HepG2 (cell line): ENCODE data around the gene ENTHD1.

Experiments
- RAD21 ChIP-seq: fragments of 450-650 bp; formaldehyde crosslinking; IDR thresholded peaks from 2 replicates; pipeline ENCODE4 v1.5.0; 2020; ENCODE audit warnings: mild to moderate bottlenecking
- ZFAT ChIP-seq: sonication (generic); formaldehyde crosslinking; conservative IDR thresholded peaks from 2 replicates; pipeline ENCODE4 v1.8.1; 2023; ENCODE audit warnings: missing genetic modification reagents, inconsistent platforms
- TF ChIP-seq, protein P1 (sequence below): sonication (generic); formaldehyde crosslinking; IDR thresholded peaks from 2 replicates; pipeline ENCODE4 v1.4.0; 2020; ENCODE audit warnings: mild to moderate bottlenecking, missing genetic modification reagents
- TF ChIP-seq, protein P2 (sequence below): sonication (generic); formaldehyde crosslinking; conservative IDR thresholded peaks from 2 replicates; pipeline ENCODE4 v1.4.0; 2020; ENCODE audit warnings: missing genetic modification reagents
- TF ChIP-seq, protein P3 (sequence below): conservative IDR thresholded peaks from 2 replicates; pipeline ENCODE4 v1.6.1; 2018; ENCODE audit warnings: missing genetic modification reagents

DNA sequence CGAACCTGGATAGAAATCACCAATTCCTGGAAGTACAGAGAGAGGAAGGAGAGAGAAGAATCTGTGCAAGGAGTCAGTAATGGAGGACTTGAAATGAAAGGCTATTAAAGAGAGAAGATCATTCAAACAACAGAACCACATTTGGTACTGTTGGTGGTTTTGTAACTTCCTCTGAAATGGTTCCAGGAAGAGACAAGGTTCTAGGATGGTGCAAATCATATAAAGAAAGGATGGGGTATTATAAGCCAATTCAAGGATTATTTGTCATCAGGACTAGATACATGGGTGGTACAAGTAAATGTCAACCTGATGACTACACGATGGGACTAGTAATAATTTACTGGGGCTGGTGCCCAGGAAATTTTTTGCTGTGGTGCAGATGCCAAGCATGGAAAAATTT is 37.7 kb upstream of the ENTHD1 start:
- TF ChIP-seq, protein P1, sequence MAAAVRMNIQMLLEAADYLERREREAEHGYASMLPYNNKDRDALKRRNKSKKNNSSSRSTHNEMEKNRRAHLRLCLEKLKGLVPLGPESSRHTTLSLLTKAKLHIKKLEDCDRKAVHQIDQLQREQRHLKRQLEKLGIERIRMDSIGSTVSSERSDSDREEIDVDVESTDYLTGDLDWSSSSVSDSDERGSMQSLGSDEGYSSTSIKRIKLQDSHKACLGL = no peak
- TF ChIP-seq ZFAT (CRISPR knock-in tag) (no peak), RAD21 (CRISPR knock-in tag) (no peak)
- TF ChIP-seq, protein P2, sequence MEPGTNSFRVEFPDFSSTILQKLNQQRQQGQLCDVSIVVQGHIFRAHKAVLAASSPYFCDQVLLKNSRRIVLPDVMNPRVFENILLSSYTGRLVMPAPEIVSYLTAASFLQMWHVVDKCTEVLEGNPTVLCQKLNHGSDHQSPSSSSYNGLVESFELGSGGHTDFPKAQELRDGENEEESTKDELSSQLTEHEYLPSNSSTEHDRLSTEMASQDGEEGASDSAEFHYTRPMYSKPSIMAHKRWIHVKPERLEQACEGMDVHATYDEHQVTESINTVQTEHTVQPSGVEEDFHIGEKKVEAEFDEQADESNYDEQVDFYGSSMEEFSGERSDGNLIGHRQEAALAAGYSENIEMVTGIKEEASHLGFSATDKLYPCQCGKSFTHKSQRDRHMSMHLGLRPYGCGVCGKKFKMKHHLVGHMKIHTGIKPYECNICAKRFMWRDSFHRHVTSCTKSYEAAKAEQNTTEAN (CRISPR knock-in tag) = no peak
- TF ChIP-seq, protein P3, sequence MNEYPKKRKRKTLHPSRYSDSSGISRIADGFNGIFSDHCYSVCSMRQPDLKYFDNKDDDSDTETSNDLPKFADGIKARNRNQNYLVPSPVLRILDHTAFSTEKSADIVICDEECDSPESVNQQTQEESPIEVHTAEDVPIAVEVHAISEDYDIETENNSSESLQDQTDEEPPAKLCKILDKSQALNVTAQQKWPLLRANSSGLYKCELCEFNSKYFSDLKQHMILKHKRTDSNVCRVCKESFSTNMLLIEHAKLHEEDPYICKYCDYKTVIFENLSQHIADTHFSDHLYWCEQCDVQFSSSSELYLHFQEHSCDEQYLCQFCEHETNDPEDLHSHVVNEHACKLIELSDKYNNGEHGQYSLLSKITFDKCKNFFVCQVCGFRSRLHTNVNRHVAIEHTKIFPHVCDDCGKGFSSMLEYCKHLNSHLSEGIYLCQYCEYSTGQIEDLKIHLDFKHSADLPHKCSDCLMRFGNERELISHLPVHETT = no peak
